ENCODE results near the gene UNKL. TPM values are rescaled to one million over a fixed set of nuclear protein-coding genes. Genes with fewer than 3 reads are reported as not detected.

The UNKL gene
- total RNA-seq, 2 donors from 2014 or later: 11.2 to 21.4 TPM

DNA sequence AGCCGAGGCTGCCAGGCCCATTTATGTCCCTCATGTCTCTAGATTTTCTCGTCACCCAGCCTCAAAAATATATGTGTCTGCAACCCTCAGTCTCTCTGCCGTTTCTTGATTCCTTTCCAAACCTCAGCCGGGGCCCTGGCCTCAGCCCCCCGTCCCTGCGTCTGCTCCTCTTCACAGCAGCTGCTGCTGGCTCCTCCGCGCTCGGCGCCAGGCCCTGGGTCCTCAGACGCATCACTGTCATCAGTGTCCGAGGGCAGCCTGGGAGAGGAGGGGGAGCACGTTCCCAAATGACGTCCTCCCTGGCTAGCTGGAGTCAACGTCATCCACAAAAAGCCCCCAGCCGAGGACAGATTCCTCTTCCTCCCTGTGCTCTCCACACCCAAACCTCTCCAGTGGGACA, 65.2 kb downstream of the UNKL start:
- TF ChIP-seq, protein P1, sequence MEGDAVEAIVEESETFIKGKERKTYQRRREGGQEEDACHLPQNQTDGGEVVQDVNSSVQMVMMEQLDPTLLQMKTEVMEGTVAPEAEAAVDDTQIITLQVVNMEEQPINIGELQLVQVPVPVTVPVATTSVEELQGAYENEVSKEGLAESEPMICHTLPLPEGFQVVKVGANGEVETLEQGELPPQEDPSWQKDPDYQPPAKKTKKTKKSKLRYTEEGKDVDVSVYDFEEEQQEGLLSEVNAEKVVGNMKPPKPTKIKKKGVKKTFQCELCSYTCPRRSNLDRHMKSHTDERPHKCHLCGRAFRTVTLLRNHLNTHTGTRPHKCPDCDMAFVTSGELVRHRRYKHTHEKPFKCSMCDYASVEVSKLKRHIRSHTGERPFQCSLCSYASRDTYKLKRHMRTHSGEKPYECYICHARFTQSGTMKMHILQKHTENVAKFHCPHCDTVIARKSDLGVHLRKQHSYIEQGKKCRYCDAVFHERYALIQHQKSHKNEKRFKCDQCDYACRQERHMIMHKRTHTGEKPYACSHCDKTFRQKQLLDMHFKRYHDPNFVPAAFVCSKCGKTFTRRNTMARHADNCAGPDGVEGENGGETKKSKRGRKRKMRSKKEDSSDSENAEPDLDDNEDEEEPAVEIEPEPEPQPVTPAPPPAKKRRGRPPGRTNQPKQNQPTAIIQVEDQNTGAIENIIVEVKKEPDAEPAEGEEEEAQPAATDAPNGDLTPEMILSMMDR (IDR thresholded peaks at IDR 0.05): no peak
- no peak for TF ChIP-seq POLR2A (IDR thresholded peaks at IDR 0.05)
- DNase-seq (no peak), ATAC-seq (no peak)
- H3K27me3 ChIP-seq: no peaks in the 10 kb centered on the region
- H3K4me1 ChIP-seq: peaks cover 26% of the 10 kb centered on the region
- H3K27ac ChIP-seq: no peak overlapping the region
- no peak overlapping the region for H3K4me3 ChIP-seq
- no peaks in the 10 kb centered on the region for H3K9me3 ChIP-seq
- intact Hi-C loops (cut with DNase I): no loop called here
- WGBS, 2 donors: 85 to 86% methylated on average over 14 to 16 of the region's 16 CpGs
- peaks cover 3 to 5% of the 10 kb centered on the region in 2 donors for H3K36me3 ChIP-seq (replicated peaks in 1 of 2; ENCODE audit: insufficient read depth in 1 of 2, low read depth in 2 of 2)

GRCh38 chr16:1348926-1349325, 65.6 kb downstream of the UNKL start:
- H3K36me3 ChIP-seq (replicated peaks in 1 of 2; ENCODE audit: insufficient read depth in 1 of 2, low read depth in 2 of 2): peaks cover 3 to 5% of the 10 kb centered on the region in 2 donors
- no peaks in the 10 kb centered on the region for H3K9me3 ChIP-seq
- no peaks in the 10 kb centered on the region for H3K27me3 ChIP-seq
- H3K4me3 ChIP-seq: no peak overlapping the region
- no peak for TF ChIP-seq POLR2A (IDR thresholded peaks at IDR 0.05)
- TF ChIP-seq, protein P1 (IDR thresholded peaks at IDR 0.05): no peak
- peaks cover 30% of the 10 kb centered on the region for H3K4me1 ChIP-seq
- H3K27ac ChIP-seq: no peak overlapping the region
- intact Hi-C loops (cut with DNase I): no loop called here
- DNase-seq (no peak), ATAC-seq (no peak)
- WGBS, 2 donors: 80 to 87% methylated on average over 7 to 14 of the region's 14 CpGs

DNA sequence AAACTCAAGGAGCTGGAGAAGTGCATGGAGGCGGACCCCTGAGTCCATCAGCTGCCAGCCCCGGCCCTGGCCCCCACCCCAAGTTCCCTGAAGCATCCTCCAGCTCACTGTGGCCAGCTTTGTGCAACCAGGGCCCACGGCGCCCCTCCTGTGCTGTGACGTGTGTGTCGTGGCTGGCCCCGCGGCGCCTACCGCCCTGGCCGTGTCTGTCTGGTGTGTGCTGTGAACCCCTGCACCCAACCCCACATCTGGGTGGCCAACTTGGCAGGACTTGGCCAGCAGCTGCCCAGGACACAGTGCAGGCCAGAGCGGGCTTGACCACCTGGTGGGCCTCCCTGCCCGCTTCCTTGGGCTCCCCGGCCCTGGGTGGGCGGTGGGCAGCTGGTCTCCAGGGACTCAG, 66.1 kb downstream of the UNKL start:
- 87 to 100% methylated on average over 3 to 14 of the region's 15 CpGs for WGBS, 2 donors

DNA sequence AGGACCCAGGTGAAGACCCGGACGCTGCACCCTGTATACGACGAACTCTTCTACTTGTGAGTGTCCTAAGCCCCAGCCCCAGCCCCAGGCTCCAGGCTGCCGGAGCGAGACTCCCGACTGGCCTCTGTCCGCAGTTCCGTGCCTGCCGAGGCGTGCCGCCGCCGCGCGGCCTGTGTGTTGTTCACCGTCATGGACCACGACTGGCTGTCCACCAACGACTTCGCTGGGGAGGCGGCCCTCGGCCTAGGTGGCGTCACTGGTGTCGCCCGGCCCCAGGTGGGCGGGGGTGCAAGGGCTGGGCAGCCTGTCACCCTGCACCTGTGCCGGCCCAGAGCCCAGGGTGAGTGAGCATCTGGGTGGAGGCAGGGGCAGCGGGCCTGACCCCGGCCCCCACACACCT, 66.5 kb downstream of the UNKL start:
- Histone ChIP-seq H3K36me3 (replicated peaks in 1 of 2; ENCODE audit: insufficient read depth in 1 of 2, low read depth in 2 of 2) (peaks cover 3 to 5% of the 10 kb centered on the region in 2 donors), H3K4me3 (no peak overlapping the region), H3K27me3 (no peaks in the 10 kb centered on the region), H3K4me1 (peaks cover 30% of the 10 kb centered on the region), H3K27ac (no peak overlapping the region), H3K9me3 (no peaks in the 10 kb centered on the region)
- ATAC-seq (no peak), DNase-seq (no peak)
- TF ChIP-seq POLR2A (IDR thresholded peaks at IDR 0.05): no peak
- TF ChIP-seq, protein P1 (IDR thresholded peaks at IDR 0.05): no peak
- intact Hi-C loops (cut with DNase I): no loop called here
- 90 to 91% methylated on average over 5 to 27 of the region's 29 CpGs for WGBS, 2 donors

More for the DNA sequence above, 66.1 kb downstream of the UNKL start:
- Histone ChIP-seq H3K4me1 (peaks cover 33% of the 10 kb centered on the region), H3K36me3 (replicated peaks in 1 of 2; ENCODE audit: insufficient read depth in 1 of 2, low read depth in 2 of 2) (peaks cover 3 to 5% of the 10 kb centered on the region in 2 donors), H3K27me3 (no peaks in the 10 kb centered on the region), H3K27ac (no peak overlapping the region), H3K4me3 (no peak overlapping the region), H3K9me3 (no peaks in the 10 kb centered on the region)
- intact Hi-C loops (cut with DNase I): no loop called here
- TF ChIP-seq POLR2A (IDR thresholded peaks at IDR 0.05): no peak
- ATAC-seq (no peak), DNase-seq (no peak)

- 78 to 82% methylated on average over 5 to 22 of the region's 31 CpGs for WGBS, 2 donors
- no peaks in the 10 kb centered on the region for H3K9me3 ChIP-seq
- TF ChIP-seq, protein P1 (IDR thresholded peaks at IDR 0.05): no peak
- no peak for TF ChIP-seq POLR2A (IDR thresholded peaks at IDR 0.05)
- ATAC-seq: no peak
- no peak for DNase-seq
- H3K27ac ChIP-seq: no peak overlapping the region
- intact Hi-C loops (cut with DNase I): no loop called here
- H3K4me1 ChIP-seq: peaks cover 29% of the 10 kb centered on the region
- no peaks in the 10 kb centered on the region for H3K27me3 ChIP-seq
- peaks cover 3 to 5% of the 10 kb centered on the region in 2 donors for H3K36me3 ChIP-seq (replicated peaks in 1 of 2; ENCODE audit: insufficient read depth in 1 of 2, low read depth in 2 of 2)
- H3K4me3 ChIP-seq: no peak overlapping the region
Observed at GRCh38 chr16:1347286-1347855, 67.1 kb downstream of the UNKL start.
